IMR-90 (cell line): ENCODE measurements around the gene KCTD2. TPM values are rescaled to one million over a fixed set of nuclear protein-coding genes. Genes with fewer than 3 reads are reported as not detected.

Experiments
- ATAC-seq: fragments of 200-7000 bp; cut with Tn5 transposase; 2 replicates; pipeline ENCODE4 v1.9.1; 2020; ENCODE audit warnings: low read depth, mild to moderate bottlenecking, moderate library complexity
- BruUV-seq: library from RNA; stranded (reverse); fragments of 400-500 nt; replicated peaks from 2 replicates; lab custom pipeline; 2021; lab: Mats Ljungman, UMichigan
- CTCF ChIA-PET: fragments of 300-600 bp; formaldehyde crosslinking; extraction: SDS; loops from one replicate; lab custom pipeline; 2021; ENCODE audit warnings: antibody characterized with exemption; lab: Yijun Ruan, JAX
- POLR2A ChIA-PET: fragments of 300-600 bp; sonication (Branson Sonifier 250); formaldehyde crosslinking; loops from one replicate; lab custom pipeline; 2022; ENCODE audit warnings: antibody characterized with exemption; ENCODE audit not compliant: unreplicated experiment; lab: Charles Lee
- DNase-seq: peaks from one replicate; pipeline ENCODE4 v3.0.0; 2013
- H2AFZ ChIP-seq: replicated peaks from 2 replicates; pipeline ENCODE3; 2013; ENCODE audit warnings: low read length, mild to moderate bottlenecking; ENCODE audit not compliant: poor library complexity
- H2AK5ac ChIP-seq: 2 replicates; pipeline ENCODE4 v1.6.1; 2013; ENCODE audit warnings: low read depth, low read length, inconsistent platforms
- H2AK9ac ChIP-seq: replicated peaks from 2 replicates; pipeline ENCODE3; 2013; ENCODE audit warnings: mild to moderate bottlenecking, low read depth, low read length, moderate library complexity; ENCODE audit not compliant: poor library complexity
- H2BK120ac ChIP-seq: 2 replicates; pipeline ENCODE4 v1.6.1; 2013; ENCODE audit warnings: low read depth, low read length, inconsistent platforms
- H2BK15ac ChIP-seq: 3 replicates; pipeline ENCODE4 v1.6.1; 2013; ENCODE audit warnings: low read depth, low read length, inconsistent platforms
- H2BK20ac ChIP-seq: 2 replicates; pipeline ENCODE4 v1.6.1; 2013; ENCODE audit warnings: low read depth, mild to moderate bottlenecking, inconsistent platforms, low read length, moderate library complexity
- H2BK5ac ChIP-seq: 2 replicates; pipeline ENCODE4 v1.6.1; 2013; ENCODE audit warnings: mild to moderate bottlenecking, low read depth, low read length, inconsistent platforms; ENCODE audit not compliant: poor library complexity, severe bottlenecking
- H3K14ac ChIP-seq: replicated peaks from 2 replicates; pipeline ENCODE4 v1.6.1; 2013; ENCODE audit warnings: low read depth, low read length, inconsistent platforms
- H3K18ac ChIP-seq: 2 replicates; pipeline ENCODE4 v1.6.1; 2013; ENCODE audit warnings: low read depth, low read length, control low read depth
- H3K23ac ChIP-seq: 2 replicates; pipeline ENCODE4 v1.6.1; 2013; ENCODE audit warnings: low read depth, low read length, inconsistent platforms
- H3K27ac ChIP-seq: 2 replicates; pipeline ENCODE4 v1.5.1; 2013; ENCODE audit warnings: mild to moderate bottlenecking, control low read depth, low read length; ENCODE audit not compliant: insufficient read depth
- H3K27me3 ChIP-seq: 2 replicates; pipeline ENCODE4 v1.6.1; 2013; ENCODE audit warnings: low read length; ENCODE audit not compliant: control insufficient read depth, insufficient read depth
- H3K36me3 ChIP-seq: 2 replicates; pipeline ENCODE4 v1.6.1; 2013; ENCODE audit warnings: low read length, mixed read lengths; ENCODE audit not compliant: control insufficient read depth, insufficient read depth
- H3K4ac ChIP-seq: 2 replicates; pipeline ENCODE4 v1.6.1; 2013; ENCODE audit warnings: low read depth, low read length, inconsistent platforms
- H3K4me1 ChIP-seq: 2 replicates; pipeline ENCODE4 v1.6.1; 2013; ENCODE audit warnings: low read length, mixed read lengths; ENCODE audit not compliant: control insufficient read depth, insufficient read depth
- H3K4me2 ChIP-seq: 2 replicates; pipeline ENCODE4 v1.6.1; 2013; ENCODE audit warnings: low read depth, mild to moderate bottlenecking, control low read depth, low read length, moderate library complexity
- H3K4me3 ChIP-seq: 2 replicates; pipeline ENCODE4 v1.5.1; 2013; ENCODE audit warnings: low read depth, mild to moderate bottlenecking, control low read depth, low read length, moderate library complexity; ENCODE audit not compliant: insufficient read depth
- H3K56ac ChIP-seq: 2 replicates; pipeline ENCODE4 v1.6.1; 2013; ENCODE audit warnings: low read length, inconsistent platforms; ENCODE audit not compliant: insufficient read depth; ENCODE audit errors: extremely low read depth
- H3K79me1 ChIP-seq, 2 experiments: 2 replicates each; pipeline ENCODE4 v1.6.1; 2013; ENCODE audit warnings: low read length in 2 of 2, inconsistent platforms in 1 of 2, low read depth in 1 of 2
- H3K9ac ChIP-seq: 2 replicates; pipeline ENCODE4 v1.6.1; 2013; ENCODE audit warnings: low read depth, low read length, control low read depth
- H3K9me1 ChIP-seq: 2 replicates; pipeline ENCODE4 v1.6.1; 2013; ENCODE audit warnings: low read length, inconsistent platforms; ENCODE audit not compliant: insufficient read depth
- H3K9me3 ChIP-seq: 2 replicates; pipeline ENCODE4 v1.6.1; 2013; ENCODE audit warnings: low read length; ENCODE audit not compliant: control insufficient read depth, insufficient read depth
- H4K20me1 ChIP-seq: 2 replicates; pipeline ENCODE4 v1.6.1; 2013; ENCODE audit warnings: low read length, inconsistent platforms; ENCODE audit not compliant: insufficient read depth
- H4K5ac ChIP-seq: 2 replicates; pipeline ENCODE4 v1.6.1; 2013; ENCODE audit warnings: mild to moderate bottlenecking, low read depth, low read length, control low read depth
- H4K8ac ChIP-seq, 2 experiments: 2 replicates each; pipeline ENCODE4 v1.6.1; 2013; ENCODE audit warnings: low read depth in 2 of 2, low read length in 2 of 2, control low read depth in 1 of 2, inconsistent platforms in 1 of 2
- H4K91ac ChIP-seq: 2 replicates; pipeline ENCODE4 v1.6.1; 2013; ENCODE audit warnings: low read depth, low read length, inconsistent platforms; ENCODE audit not compliant: insufficient read depth
- CEBPB ChIP-seq: IDR thresholded peaks from 2 replicates; pipeline ENCODE4 v1.6.1; 2012; ENCODE audit warnings: low read depth, low read length, improper control_type of control experiment
- CHD1 ChIP-seq: IDR thresholded peaks from 2 replicates; pipeline ENCODE4 v1.6.1; 2012; ENCODE audit warnings: low read depth, low read length, improper control_type of control experiment
- FOS ChIP-seq: fragments of 150-350 bp; IDR thresholded peaks from 2 replicates; pipeline ENCODE4 v1.6.1; 2016; ENCODE audit warnings: low read depth, low read length
- MAFK ChIP-seq: IDR thresholded peaks from 2 replicates; pipeline ENCODE4 v1.6.1; 2012; ENCODE audit warnings: low read depth, low read length, improper control_type of control experiment
- MAZ ChIP-seq: IDR thresholded peaks from 2 replicates; pipeline ENCODE4 v1.6.1; 2012; ENCODE audit warnings: low read depth, mild to moderate bottlenecking, low read length, improper control_type of control experiment, moderate library complexity, borderline replicate concordance
- MXI1 ChIP-seq: IDR thresholded peaks from 2 replicates; pipeline ENCODE4 v1.6.1; 2012; ENCODE audit warnings: low read depth, mild to moderate bottlenecking, low read length, moderate library complexity, borderline replicate concordance
- NFE2L2 ChIP-seq: fragments of 150-350 bp; IDR thresholded peaks from 2 replicates; pipeline ENCODE4 v1.6.1; 2016; ENCODE audit warnings: low read depth, mild to moderate bottlenecking, low read length
- POLR2A ChIP-seq: IDR thresholded peaks from 2 replicates; pipeline ENCODE4 v1.6.1; 2012; ENCODE audit warnings: mild to moderate bottlenecking, low read depth, low read length
- RAD21 ChIP-seq: IDR thresholded peaks from 2 replicates; pipeline ENCODE4 v1.6.1; 2012; ENCODE audit warnings: low read length, improper control_type of control experiment
- RCOR1 ChIP-seq: IDR thresholded peaks from 2 replicates; pipeline ENCODE4 v1.6.1; 2012; ENCODE audit warnings: mild to moderate bottlenecking, low read length, improper control_type of control experiment; ENCODE audit not compliant: insufficient replicate concordance
- RFX5 ChIP-seq: IDR thresholded peaks from 2 replicates; pipeline ENCODE4 v1.8.0; 2012; ENCODE audit warnings: low read depth, mild to moderate bottlenecking, low read length, moderate library complexity
- SMC3 ChIP-seq: fragments of 150-350 bp; IDR thresholded peaks from 2 replicates; pipeline ENCODE4 v1.6.1; 2016; ENCODE audit warnings: low read depth, mild to moderate bottlenecking, antibody characterized with exemption, low read length, moderate library complexity
- WGBS, 2 experiments: methylation state at CpG; one replicate each; pipeline versions ENCODE4 v1.1.5 to v1.1.7; 2013; ENCODE audit warnings: missing lambda C conversion rate in 2 of 2; ENCODE audit not compliant: insufficient read length in 1 of 2; ENCODE audit errors: extremely low coverage in 2 of 2; 5-methylcytosine and 5-hydroxymethylcytosine counted together
- dilution Hi-C: fragments of 300-500 bp; cut with HindIII; formaldehyde crosslinking; loops from one replicate; pipeline ENCODE4 v1.14.3; 2018; ENCODE audit warnings: low sequenced_read_pairs; ENCODE audit not compliant: unreplicated experiment
- in situ Hi-C: fragments of 300-500 bp; cut with MboI; formaldehyde crosslinking; loops from 3 replicates; pipeline ENCODE4 v1.14.3; 2019; ENCODE audit warnings: low sequenced_read_pairs, inconsistent platforms, mixed read lengths
- intact Hi-C: fragments of 100-400 bp; cut with micrococcal nuclease; formaldehyde crosslinking; loops from 2 replicates; pipeline ENCODE4 v1.10.0; 2022
- polyA plus RNA-seq, 3 experiments: library from polyadenylated mRNA; depleted of rRNA; stranded (reverse); fragments of >200 nt; gene quantifications; 2 replicates each; pipeline ENCODE4 v1.2.3, GENCODE V29; 2012; ENCODE audit warnings: low replicate concordance in 1 of 3
- total RNA-seq: library from RNA; depleted of rRNA; stranded (reverse); fragments of >200 nt; gene quantifications from 2 replicates; pipeline ENCODE4 v1.2.3, GENCODE V29; 2012
- TF ChIP-seq, protein P1 (sequence below): fragments of 150-350 bp; IDR thresholded peaks from 2 replicates; pipeline ENCODE4 v1.6.1; 2017; ENCODE audit warnings: mild to moderate bottlenecking, antibody characterized with exemption, low read length, low read depth
- TF ChIP-seq, protein P2 (sequence below): fragments of 150-350 bp; IDR thresholded peaks from 2 replicates; pipeline ENCODE4 v1.6.1; 2016; ENCODE audit warnings: low read depth, mild to moderate bottlenecking, low read length, moderate library complexity, borderline replicate concordance
- TF ChIP-seq, protein P3 (sequence below): conservative IDR thresholded peaks from 2 replicates; pipeline ENCODE4 v1.5.1; 2012; ENCODE audit warnings: mild to moderate bottlenecking, low read depth, low read length, improper control_type of control experiment

Gene KCTD2
- total and polyA plus RNA-seq, 2 of the 4 experiments (the other 2 are of a cell fraction): 9.1 to 18.4 TPM

DNA sequence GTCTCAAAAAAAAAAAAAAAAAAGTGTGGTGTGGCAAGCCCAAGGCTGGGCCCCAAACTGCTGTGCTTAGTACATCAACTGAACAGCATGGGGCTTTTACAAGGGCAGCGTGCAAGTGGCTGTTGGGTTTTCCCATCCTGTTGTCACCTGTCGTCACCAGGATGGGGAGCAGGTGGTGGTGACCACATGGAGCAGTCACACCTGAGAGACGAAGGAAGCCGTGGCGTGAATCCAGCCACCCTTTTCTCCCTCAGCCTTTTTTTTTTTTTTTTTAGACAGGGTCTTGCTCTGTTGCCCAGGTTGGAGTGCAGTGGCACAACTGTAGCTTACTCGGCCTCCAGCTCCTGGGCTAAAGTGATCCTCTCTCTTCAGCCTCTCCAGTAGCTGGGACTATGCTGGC lies 38.7 kb upstream of the KCTD2 start:
- H2BK15ac ChIP-seq: no peak overlapping the region
- ChIA-PET POLR2A (interaction anchor here (0.5 kb wide), 2 partner anchors 14 to 157 kb away, joined by 3 read pairs; no protein-coding TSS in a partner anchor), CTCF (no interaction called here)
- H3K4me3 ChIP-seq: no peak overlapping the region
- intact Hi-C loops (no loop called here), in situ Hi-C loops (no loop called here), dilution Hi-C loops (no loop called here)
- no peak overlapping the region for H3K4me2 ChIP-seq
- no peak overlapping the region for H2AK9ac ChIP-seq
- peaks cover 2% of the 10 kb centered on the region for H3K4me1 ChIP-seq
- H4K91ac ChIP-seq: no peak overlapping the region
- no CpG with 5 or more reads among the region's 6 CpGs for WGBS, 2 experiments
- DNase-seq: no peak
- no peak overlapping the region for H4K5ac ChIP-seq
- no peak overlapping the region for H3K9ac ChIP-seq
- no peaks in the 10 kb centered on the region for H3K27me3 ChIP-seq
- no peak overlapping the region for H3K56ac ChIP-seq
- H3K4ac ChIP-seq: no peak overlapping the region
- H3K14ac ChIP-seq: no peak overlapping the region
- BruUV-seq: no TSS peak
- no peak overlapping the region for H2BK20ac ChIP-seq
- H2BK5ac ChIP-seq: no peak overlapping the region
- H4K20me1 ChIP-seq: no peaks in the 10 kb centered on the region
- no peak overlapping the region for H4K8ac ChIP-seq
- no peaks in the 10 kb centered on the region for H3K9me3 ChIP-seq
- no peak overlapping the region for H3K18ac ChIP-seq
- no peak overlapping the region for H3K23ac ChIP-seq
- no peaks in the 10 kb centered on the region for H3K9me1 ChIP-seq
- no peak overlapping the region for H2AFZ ChIP-seq
- ATAC-seq: no peak
- no peak overlapping the region for H2AK5ac ChIP-seq
- H2BK120ac ChIP-seq: no peak overlapping the region
- peaks cover 19% of the 10 kb centered on the region; the same call in 1 of the 2 replicates for H3K36me3 ChIP-seq
- H3K79me1 ChIP-seq: peaks cover 4 to 6% of the 10 kb centered on the region in 2 experiments
- TF ChIP-seq SMC3 (no peak), MAFK (no peak), POLR2A (no peak), MAZ (no peak), CEBPB (no peak), NFE2L2 (no peak), MXI1 (no peak), RFX5 (no peak), RAD21 (no peak), CHD1 (no peak), RCOR1 (no peak), FOS (no peak)
- TF ChIP-seq, protein P1, sequence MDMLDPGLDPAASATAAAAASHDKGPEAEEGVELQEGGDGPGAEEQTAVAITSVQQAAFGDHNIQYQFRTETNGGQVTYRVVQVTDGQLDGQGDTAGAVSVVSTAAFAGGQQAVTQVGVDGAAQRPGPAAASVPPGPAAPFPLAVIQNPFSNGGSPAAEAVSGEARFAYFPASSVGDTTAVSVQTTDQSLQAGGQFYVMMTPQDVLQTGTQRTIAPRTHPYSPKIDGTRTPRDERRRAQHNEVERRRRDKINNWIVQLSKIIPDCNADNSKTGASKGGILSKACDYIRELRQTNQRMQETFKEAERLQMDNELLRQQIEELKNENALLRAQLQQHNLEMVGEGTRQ: no peak
- TF ChIP-seq, protein P2, sequence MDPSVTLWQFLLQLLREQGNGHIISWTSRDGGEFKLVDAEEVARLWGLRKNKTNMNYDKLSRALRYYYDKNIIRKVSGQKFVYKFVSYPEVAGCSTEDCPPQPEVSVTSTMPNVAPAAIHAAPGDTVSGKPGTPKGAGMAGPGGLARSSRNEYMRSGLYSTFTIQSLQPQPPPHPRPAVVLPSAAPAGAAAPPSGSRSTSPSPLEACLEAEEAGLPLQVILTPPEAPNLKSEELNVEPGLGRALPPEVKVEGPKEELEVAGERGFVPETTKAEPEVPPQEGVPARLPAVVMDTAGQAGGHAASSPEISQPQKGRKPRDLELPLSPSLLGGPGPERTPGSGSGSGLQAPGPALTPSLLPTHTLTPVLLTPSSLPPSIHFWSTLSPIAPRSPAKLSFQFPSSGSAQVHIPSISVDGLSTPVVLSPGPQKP: no peak
- TF ChIP-seq, protein P3, sequence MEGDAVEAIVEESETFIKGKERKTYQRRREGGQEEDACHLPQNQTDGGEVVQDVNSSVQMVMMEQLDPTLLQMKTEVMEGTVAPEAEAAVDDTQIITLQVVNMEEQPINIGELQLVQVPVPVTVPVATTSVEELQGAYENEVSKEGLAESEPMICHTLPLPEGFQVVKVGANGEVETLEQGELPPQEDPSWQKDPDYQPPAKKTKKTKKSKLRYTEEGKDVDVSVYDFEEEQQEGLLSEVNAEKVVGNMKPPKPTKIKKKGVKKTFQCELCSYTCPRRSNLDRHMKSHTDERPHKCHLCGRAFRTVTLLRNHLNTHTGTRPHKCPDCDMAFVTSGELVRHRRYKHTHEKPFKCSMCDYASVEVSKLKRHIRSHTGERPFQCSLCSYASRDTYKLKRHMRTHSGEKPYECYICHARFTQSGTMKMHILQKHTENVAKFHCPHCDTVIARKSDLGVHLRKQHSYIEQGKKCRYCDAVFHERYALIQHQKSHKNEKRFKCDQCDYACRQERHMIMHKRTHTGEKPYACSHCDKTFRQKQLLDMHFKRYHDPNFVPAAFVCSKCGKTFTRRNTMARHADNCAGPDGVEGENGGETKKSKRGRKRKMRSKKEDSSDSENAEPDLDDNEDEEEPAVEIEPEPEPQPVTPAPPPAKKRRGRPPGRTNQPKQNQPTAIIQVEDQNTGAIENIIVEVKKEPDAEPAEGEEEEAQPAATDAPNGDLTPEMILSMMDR: no peak
- H3K27ac ChIP-seq: no peak overlapping the region
